ENCODE measurements around the gene MGMT. TPM values are rescaled to one million over a fixed set of nuclear protein-coding genes. Genes with fewer than 3 reads are reported as not detected.

The MGMT gene
- total and polyA plus RNA-seq, 2 of the 4 experiments (the other 2 are of a cell fraction): 11.5 to 17.8 TPM

GRCh38 chr10:129477051-129477450 is 10.0 kb downstream of the MGMT start:
- peaks cover 0 to 9% of the 10 kb centered on the region in 2 experiments; a peak in 1 of 4 replicates for H3K79me1 ChIP-seq (ENCODE audit: low read depth in 1 of 2, low read length in 2 of 2)
- no peak overlapping the region for H3K4me3 ChIP-seq (ENCODE audit: insufficient read depth, low read depth, low read length)
- H3K14ac ChIP-seq (replicated peaks; ENCODE audit: low read depth, low read length): no peak overlapping the region
- peaks cover 3% of the 10 kb centered on the region; the same call in 1 of the 2 replicates for H3K9me3 ChIP-seq (ENCODE audit: control insufficient read depth, insufficient read depth, low read length)
- no peak overlapping the region for H2BK120ac ChIP-seq (ENCODE audit: low read depth, low read length)
- peaks cover 3% of the 10 kb centered on the region; the same call in 1 of the 2 replicates for H3K36me3 ChIP-seq (ENCODE audit: control insufficient read depth, insufficient read depth, low read length)
- dilution Hi-C loops (cut with HindIII; ENCODE audit: low sequenced_read_pairs, unreplicated experiment): no loop called here
- H2BK15ac ChIP-seq (ENCODE audit: low read depth, low read length): no peak overlapping the region
- no peaks in the 10 kb centered on the region for H3K9me1 ChIP-seq (ENCODE audit: insufficient read depth, low read length)
- no peak overlapping the region for H4K5ac ChIP-seq (ENCODE audit: low read depth, low read length)
- intact Hi-C loops (cut with micrococcal nuclease): no loop called here
- no peak overlapping the region for H3K4ac ChIP-seq (ENCODE audit: low read depth, low read length)
- in situ Hi-C loops (cut with MboI; ENCODE audit: low sequenced_read_pairs): no loop called here
- no peak overlapping the region for H3K56ac ChIP-seq (ENCODE audit: extremely low read depth, insufficient read depth, low read length)
- TF ChIP-seq MXI1 (IDR thresholded peaks at IDR 0.05; ENCODE audit: borderline replicate concordance, low read depth, low read length) (no peak), RAD21 (IDR thresholded peaks at IDR 0.05; ENCODE audit: low read length) (no peak), FOS (IDR thresholded peaks at IDR 0.05; ENCODE audit: low read depth, low read length) (no peak), CHD1 (IDR thresholded peaks at IDR 0.05; ENCODE audit: low read depth, low read length) (no peak), SMC3 (IDR thresholded peaks at IDR 0.05; ENCODE audit: low read depth, low read length) (no peak), MAFK (IDR thresholded peaks at IDR 0.05; ENCODE audit: low read depth, low read length) (no peak), POLR2A (IDR thresholded peaks at IDR 0.05; ENCODE audit: low read depth, low read length) (no peak), RCOR1 (IDR thresholded peaks at IDR 0.05; ENCODE audit: insufficient replicate concordance, low read length) (no peak)
- no peak overlapping the region for H3K23ac ChIP-seq (ENCODE audit: low read depth, low read length)
- no peak overlapping the region for H3K27ac ChIP-seq (ENCODE audit: insufficient read depth, low read length)
- no peaks in the 10 kb centered on the region for H3K27me3 ChIP-seq (ENCODE audit: control insufficient read depth, insufficient read depth, low read length)
- no peak overlapping the region for H3K9ac ChIP-seq (ENCODE audit: low read depth, low read length)
- no peaks in the 10 kb centered on the region for H3K4me1 ChIP-seq (ENCODE audit: control insufficient read depth, insufficient read depth, low read length)
- H3K18ac ChIP-seq (ENCODE audit: low read depth, low read length): no peak overlapping the region
- DNase-seq: no peak
- ChIA-PET CTCF (no interaction called here), POLR2A (ENCODE audit: unreplicated experiment) (no interaction called here)
- no peak for ATAC-seq (ENCODE audit: low read depth)
- no peak overlapping the region for H2AK9ac ChIP-seq (replicated peaks; ENCODE audit: low read depth, low read length, poor library complexity)
- no peak overlapping the region for H2BK5ac ChIP-seq (ENCODE audit: low read depth, low read length, poor library complexity, severe bottlenecking)
- no peak overlapping the region for H4K8ac ChIP-seq (ENCODE audit: low read depth in 2 of 2, low read length in 2 of 2)
- no peak overlapping the region for H2BK20ac ChIP-seq (ENCODE audit: low read depth, low read length)
- H2AFZ ChIP-seq (replicated peaks; ENCODE audit: low read length, poor library complexity): no peak overlapping the region
- WGBS, 2 experiments (ENCODE audit: extremely low coverage in 2 of 2, insufficient read length in 1 of 2): no CpG with 5 or more reads among the region's 5 CpGs
- no peak overlapping the region for H2AK5ac ChIP-seq (ENCODE audit: low read depth, low read length)
- H3K4me2 ChIP-seq (ENCODE audit: low read depth, low read length): no peak overlapping the region
- no peaks in the 10 kb centered on the region for H4K20me1 ChIP-seq (ENCODE audit: insufficient read depth, low read length)
- BruUV-seq (replicated peaks): no TSS peak
- no peak overlapping the region for H4K91ac ChIP-seq (ENCODE audit: insufficient read depth, low read depth, low read length)

Measured in IMR-90 (cell line).